ENCODE measurements around the gene IFNA1.
"Not testable (repeated sequence)": the region's sequence is repeated elsewhere in the genome, so short reads cannot be mapped to it uniquely, and the experiment has no call there.

The IFNA1 gene

DNA sequence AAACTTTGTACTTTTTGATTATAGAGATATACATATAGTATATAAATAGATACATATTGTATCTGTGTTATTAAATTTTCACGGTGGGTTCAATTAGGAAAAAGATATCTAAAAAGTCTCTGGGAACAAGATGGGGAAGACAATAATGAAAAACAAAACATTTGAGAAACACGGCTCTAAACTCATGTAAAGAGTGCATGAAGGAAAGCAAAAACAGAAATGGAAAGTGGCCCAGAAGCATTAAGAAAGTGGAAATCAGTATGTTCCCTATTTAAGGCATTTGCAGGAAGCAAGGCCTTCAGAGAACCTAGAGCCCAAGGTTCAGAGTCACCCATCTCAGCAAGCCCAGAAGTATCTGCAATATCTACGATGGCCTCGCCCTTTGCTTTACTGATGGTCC lies at the start of gene IFNA1:
Gene IFNA1 (plus strand): TSS at position 301 of the 400 bp plus-strand sequence. CDS start 69 bp downstream, at position 370.
- DNase-seq = peak in 1 of 2 donors; percentile 10

DNA sequence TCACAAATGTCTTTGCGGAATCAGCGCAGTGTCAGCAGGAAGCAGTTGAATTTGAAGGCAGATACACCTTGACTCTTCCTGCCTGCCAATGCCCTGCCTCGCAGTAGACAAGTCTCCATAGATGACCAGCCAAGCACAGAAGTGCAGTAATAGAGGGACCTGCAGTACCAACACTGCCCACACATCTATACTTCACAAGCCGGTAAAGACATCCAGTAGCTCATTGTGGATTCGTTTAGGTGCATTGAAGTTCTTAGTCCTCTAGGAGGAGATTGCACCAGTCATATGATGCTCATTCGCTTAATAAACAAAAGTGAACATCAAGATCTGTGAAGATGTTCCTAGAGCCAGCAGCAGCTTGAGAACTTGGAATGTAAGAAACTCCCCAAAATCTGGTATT lies 48.0 kb upstream of the IFNA1 start:
- no peak for DNase-seq

- DNase-seq = peak in 1 of 2 donors; percentile 55
Observed at GRCh38 chr9:21395778-21396717, 44.2 kb upstream of the IFNA1 start.

DNA sequence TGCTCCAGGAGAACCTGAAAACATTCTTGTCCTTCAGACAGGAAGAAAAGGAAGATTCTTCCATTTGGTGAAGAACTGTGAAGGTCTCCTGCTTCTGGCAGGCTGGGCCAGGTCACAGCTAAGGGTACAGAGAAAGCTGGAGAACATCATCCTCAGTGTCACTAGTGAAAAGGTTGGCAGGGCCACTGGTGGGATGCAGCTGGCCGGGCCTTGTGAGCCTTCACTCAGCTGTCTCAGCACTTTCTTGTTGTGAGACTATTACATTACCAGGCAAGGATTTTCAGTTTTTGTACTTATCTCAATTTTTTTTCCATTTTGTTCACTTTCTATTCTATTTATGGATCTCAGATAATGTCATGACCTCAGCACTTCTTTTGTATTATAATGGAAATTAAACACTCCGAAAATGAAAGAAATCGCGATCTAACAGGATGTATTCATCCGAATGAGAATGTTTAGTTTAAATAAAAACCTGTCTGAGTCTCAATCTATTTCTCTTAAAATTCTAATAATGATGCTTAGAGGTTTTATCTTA lies 41.2 kb upstream of the IFNA1 start:
- no peak for DNase-seq

- no peak for DNase-seq
Observed at GRCh38 chr9:21399956-21400355, 40.3 kb upstream of the IFNA1 start.

DNA sequence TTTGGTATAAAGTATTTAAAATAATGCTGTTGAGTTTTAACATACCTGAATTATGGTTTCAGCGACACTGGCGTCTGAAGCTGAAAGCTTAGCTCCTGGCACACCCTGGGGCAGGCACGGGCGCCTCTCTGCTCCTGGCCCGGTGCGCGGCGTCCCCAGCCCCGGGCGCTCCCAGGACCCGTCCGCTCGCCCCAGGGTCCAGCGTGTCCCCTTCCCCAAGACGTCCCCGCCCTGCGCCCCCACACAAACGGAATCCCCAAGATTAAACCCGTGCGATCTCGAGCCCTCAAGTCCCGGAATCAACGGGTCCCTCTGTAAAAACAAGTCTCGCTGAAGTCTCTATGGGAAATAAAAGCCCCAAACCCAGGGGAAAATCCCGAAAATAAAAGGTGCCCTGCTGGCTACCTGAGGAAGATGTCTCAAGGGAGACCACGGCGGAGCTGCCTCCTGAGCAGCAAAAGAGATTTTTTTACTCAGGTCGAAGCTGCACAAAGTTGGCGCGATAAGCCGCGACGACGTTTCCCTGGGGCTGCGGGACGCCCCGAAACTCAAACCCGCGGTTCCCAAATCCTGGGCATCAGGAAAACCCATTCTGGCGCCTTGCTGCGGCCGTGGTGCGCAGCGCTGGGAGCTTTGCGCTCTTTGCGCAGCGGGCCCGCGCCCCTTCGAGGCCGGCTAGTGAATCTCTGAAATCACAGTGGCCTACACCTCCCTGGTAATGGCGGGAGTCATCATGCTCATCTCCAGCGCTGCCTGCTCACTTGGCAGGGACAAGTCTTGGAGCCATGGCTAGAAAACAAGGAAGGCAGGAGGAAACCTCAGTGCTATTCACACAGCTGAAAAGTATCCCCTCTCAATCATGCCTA lies 37.6 kb upstream of the IFNA1 start:
- DNase-seq = no peak

DNA sequence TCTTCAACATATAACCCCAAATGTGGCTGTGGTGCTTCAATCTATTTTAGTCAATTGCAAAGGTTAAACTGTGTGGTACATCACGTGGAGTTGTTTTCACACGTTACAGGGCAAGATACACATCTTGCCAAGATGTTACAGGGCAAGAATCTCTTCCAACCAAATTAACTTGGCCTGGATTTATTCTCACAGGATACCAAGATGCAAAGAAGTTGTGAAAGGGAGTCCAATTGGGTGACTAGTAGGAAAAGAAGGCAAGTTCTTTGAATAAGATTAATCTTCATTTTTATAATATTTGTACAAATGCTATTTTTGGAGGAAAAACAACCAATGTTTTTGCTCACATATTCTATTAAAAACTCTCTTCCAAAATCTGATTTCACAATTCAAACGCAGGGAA lies 36.1 kb upstream of the IFNA1 start:
- DNase-seq = no peak

DNA sequence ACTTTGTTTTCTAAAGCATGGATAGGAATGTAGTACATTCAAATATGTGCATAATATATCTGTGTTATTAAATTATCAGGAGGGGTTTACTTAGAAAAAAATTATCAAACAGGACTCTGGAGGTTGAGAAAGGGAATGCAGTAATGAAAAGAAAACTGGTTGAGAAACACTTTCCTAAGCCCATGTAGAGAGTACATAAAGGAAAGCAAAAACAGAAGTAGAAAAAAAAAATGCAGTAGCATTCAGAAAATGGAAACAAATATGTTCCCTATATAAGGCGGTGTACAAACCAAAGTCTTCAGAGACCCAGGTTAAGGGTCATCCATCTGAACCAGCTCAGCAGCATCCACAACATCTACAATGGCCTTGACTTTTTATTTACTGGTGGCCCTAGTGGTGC lies 31.4 kb upstream of the IFNA1 start, which contains the start of gene IFNA8:
Gene IFNA8 (plus strand): TSS at position 301 of the 400 bp plus-strand sequence. CDS start 60 bp downstream, at position 361.
- no peak for DNase-seq

- DNase-seq = peak in 1 of 2 donors; percentile 24
Observed at GRCh38 chr9:21412107-21412506, 28.1 kb upstream of the IFNA1 start.

GRCh38 chr9:21413151-21413550 lies 27.1 kb upstream of the IFNA1 start:
- DNase-seq = peak; percentile 56 to 84

GRCh38 chr9:21413624-21414023 lies 26.6 kb upstream of the IFNA1 start:
- peak in 1 of 2 donors; percentile 38 for DNase-seq

GRCh38 chr9:21414220-21414940 lies 25.9 kb upstream of the IFNA1 start:
- DNase-seq = no peak

DNA sequence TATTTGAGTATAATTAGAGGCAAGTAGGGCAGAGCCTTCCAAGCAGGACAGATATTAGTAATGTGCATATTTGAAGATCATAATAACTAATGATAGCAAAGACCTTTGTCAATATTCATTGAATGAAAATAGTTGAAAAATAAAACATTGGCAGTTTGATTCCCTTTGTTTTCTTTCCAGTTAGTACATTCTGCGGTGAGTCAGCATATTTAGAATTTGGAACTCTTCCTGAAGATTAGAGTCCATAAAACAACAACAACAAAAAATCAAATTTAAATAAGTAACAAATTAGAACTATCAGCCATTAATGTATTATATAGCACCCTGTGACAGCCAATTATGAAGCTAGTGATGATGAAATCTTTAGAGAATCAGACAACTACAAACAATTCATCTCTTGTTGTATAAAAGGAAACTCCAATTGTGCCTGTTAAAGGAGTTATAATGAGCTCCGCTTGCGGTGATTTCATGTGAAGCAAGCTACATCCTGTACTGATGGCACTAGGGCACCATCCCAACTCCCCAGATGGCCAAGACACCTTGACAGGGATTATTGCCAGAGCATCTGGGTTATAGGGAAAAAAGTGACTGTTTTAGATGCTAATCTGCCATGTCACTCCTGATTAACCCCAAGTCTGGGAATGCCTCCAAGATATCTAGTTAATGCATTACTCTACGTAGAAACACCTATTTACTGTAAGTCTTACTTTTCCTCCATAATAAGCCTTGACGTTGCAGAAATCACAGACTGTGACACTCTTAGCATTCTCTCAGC lies 24.6 kb upstream of the IFNA1 start:
- no peak for DNase-seq

DNA sequence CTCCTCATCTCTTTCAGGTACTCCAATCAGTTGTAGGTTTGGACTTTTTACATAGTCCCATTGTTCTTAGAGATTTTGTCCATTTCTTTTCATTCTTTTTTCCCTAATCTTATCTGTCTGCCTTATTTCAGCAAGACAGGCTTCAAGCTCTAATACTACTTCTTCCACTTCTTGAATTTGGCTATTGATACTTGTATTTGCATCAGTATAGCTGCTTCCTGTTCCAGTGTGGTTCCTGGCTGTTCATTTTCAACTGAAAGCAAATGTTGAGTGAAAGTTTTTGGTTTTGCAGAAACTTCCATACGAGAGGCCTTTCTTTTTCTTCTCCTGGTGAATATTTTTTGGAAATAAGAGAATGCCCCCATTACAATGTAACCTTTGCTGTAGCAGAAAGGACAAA lies 12.0 kb upstream of the IFNA1 start:
- no peak for DNase-seq

DNA sequence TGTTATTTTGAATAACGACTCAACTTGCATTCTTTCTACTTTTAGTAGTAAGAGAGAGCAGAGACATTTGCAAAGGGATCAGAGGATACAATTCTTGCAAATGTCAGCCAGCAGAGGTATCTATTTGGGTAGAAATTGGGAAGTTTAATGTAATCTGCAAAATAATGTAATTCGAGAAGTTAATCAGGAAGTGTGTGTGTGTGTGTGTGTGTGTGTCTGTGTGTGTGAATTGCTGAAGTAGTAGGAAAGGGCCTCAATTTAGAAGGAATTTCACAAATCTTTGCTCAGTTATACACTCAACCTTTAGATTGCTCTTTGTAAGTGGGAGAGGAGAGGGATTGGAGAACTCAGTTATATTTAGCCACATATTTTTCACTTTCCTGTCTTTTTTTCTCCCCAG lies 11.0 kb upstream of the IFNA1 start:
- peak; percentile 18 to 51 for DNase-seq

GRCh38 chr9:21432672-21433425 lies 7.4 kb upstream of the IFNA1 start:
- peak; percentile 63 to 67 for DNase-seq

GRCh38 chr9:21434202-21435014 lies 5.8 kb upstream of the IFNA1 start:
- peak; percentile 33 to 87 for DNase-seq

DNA sequence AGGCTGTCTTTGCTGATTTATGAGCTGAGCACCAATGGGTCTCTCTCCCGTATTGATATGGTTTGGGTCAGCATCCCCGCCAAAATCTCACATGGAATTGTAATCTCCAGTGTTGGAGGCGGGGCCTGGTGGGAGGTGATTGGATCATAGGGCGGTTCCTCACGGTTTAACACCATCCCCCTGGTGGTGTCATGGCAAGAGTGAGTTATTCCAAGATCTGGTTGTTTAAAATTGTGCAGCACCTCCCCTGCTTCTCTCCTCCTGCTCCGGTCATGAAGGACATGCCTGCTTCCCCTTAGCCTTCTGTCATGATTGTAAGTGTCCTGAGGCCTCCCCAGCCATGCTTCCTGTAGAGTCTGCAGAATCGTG lies 5.2 kb upstream of the IFNA1 start:
- DNase-seq = not testable (repeated sequence)

DNA sequence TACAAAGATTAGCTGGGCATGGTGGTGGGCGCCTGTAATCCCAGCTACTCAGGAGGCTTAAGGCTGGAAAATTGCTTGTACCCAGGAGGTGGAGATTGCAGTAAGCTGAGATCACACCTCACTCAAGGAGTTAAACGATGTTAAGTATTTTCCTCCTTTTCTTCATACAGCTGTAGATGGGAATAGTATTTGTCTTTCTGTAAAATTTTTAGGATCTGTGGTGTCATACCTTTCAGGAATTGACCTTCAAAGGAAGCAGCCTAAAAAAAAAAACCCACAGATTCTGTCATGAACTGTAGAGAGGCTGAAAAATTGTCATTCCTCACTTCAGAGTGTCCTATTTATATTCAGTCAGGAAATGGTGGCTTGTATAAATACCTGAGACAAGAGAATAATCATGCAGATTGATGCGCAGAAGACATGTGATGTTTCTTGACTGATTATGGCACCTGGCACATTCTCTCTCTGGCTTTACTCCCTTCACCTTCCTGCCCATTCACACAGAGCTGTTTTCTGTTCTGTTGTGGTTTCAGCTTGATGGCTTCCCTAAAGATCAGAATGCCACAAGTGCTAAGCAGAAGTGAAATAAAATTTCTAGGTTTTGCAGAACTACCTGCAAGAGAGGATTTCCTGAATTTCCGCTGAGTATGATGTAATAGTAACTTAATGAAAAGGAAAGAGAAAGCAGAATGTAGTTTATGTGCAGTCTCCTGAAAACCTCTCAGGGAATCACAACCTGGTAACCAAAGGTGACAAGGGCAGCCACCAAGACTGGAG lies 3.8 kb downstream of the IFNA1 start:
- peak; percentile 81 to 84 for DNase-seq

Measured in inflammatory macrophage treated with lipopolysaccharide for 1 hour (primary cell).